Activated CD4-positive, alpha-beta T cell treated with anti-CD3 and anti-CD28 coated beads for 36 hours (primary cell): ENCODE measurements around the gene EXOC6B. TPM values are rescaled to one million over a fixed set of nuclear protein-coding genes. Genes with fewer than 3 reads are reported as not detected.

Source experiments
- ATAC-seq: fragments of 200-7000 bp; cut with Tn5 transposase; one replicate; pipeline ENCODE4 v1.10.0; 2021; ENCODE audit warnings: mild to moderate bottlenecking, moderate library complexity
- CTCF ChIA-PET: fragments of 350-600 bp; sonication (Branson Sonifier 250); formaldehyde crosslinking; loops from one replicate; lab custom pipeline; 2021; ENCODE audit warnings: antibody characterized with exemption; lab: Charles Lee
- POLR2A ChIA-PET: fragments of 350-600 bp; sonication (Branson Sonifier 250); formaldehyde crosslinking; loops from one replicate; lab custom pipeline; 2021; ENCODE audit warnings: antibody characterized with exemption, inconsistent platforms; lab: Charles Lee
- DNase-seq: peaks from one replicate; pipeline ENCODE4 v3.0.0-alpha.2; 2020
- H3K27ac Mint-ChIP-seq: one replicate; pipeline ENCODE4 v1.8.0; 2021; ENCODE audit warnings: mixed read lengths
- H3K27me3 Mint-ChIP-seq: one replicate; pipeline ENCODE4 v1.8.0; 2021; ENCODE audit warnings: mixed read lengths
- H3K36me3 Mint-ChIP-seq: one replicate; pipeline ENCODE4 v1.8.0; 2021; ENCODE audit warnings: low read depth, mixed read lengths
- H3K4me1 Mint-ChIP-seq: one replicate; pipeline ENCODE4 v1.8.0; 2021; ENCODE audit warnings: mixed read lengths
- H3K4me3 Mint-ChIP-seq: one replicate; pipeline ENCODE4 v1.8.0; 2021; ENCODE audit warnings: mild to moderate bottlenecking, moderate library complexity, mixed read lengths
- H3K9me3 Mint-ChIP-seq: one replicate; pipeline ENCODE4 v1.8.0; 2021; ENCODE audit warnings: low read depth, mixed read lengths
- intact Hi-C, 2 experiments: fragments of 100-400 bp; cut with DNase I in 1 of 2; cut with micrococcal nuclease in 1 of 2; formaldehyde crosslinking; loops; one replicate each; pipeline versions ENCODE4 v1.14.2 to v1.15.1; 2022 to 2024; cut with DNase I, micrococcal nuclease
- total RNA-seq, 2 experiments: library from RNA; stranded (reverse); gene quantifications; one replicate each; pipeline ENCODE4 v1.2.3, GENCODE V29; 2021

Gene EXOC6B
- total RNA-seq, 2 experiments from 2014 or later: 7.0 to 9.0 TPM

GRCh38 chr2:72222829-72223564 is 602.8 kb downstream of the EXOC6B start:
- intact Hi-C loops: no loop called here
- H3K27ac Mint-ChIP-seq: no peak overlapping the region
- ATAC-seq: no peak
- no peaks in the 10 kb centered on the region for H3K27me3 Mint-ChIP-seq
- no peaks in the 10 kb centered on the region for H3K4me1 Mint-ChIP-seq
- H3K9me3 Mint-ChIP-seq: peaks cover 3% of the 10 kb centered on the region
- H3K36me3 Mint-ChIP-seq: peaks cover 3% of the 10 kb centered on the region
- no peak overlapping the region for H3K4me3 Mint-ChIP-seq
- CTCF ChIA-PET: no interaction called here
- DNase-seq: no peak
- POLR2A ChIA-PET: no interaction called here

GRCh38 chr2:72220170-72220569 is 605.7 kb downstream of the EXOC6B start:
- Mint-ChIP-seq H3K36me3 (no peaks in the 10 kb centered on the region), H3K4me1 (no peaks in the 10 kb centered on the region), H3K27ac (no peak overlapping the region), H3K27me3 (no peaks in the 10 kb centered on the region), H3K4me3 (no peak overlapping the region), H3K9me3 (no peaks in the 10 kb centered on the region)
- intact Hi-C loops: no loop called here
- CTCF ChIA-PET: interaction anchor here (0.7 to 0.8 kb wide), 2 partner anchors 24 to 105 kb away, joined by 3 to 4 read pairs; no protein-coding TSS in a partner anchor
- POLR2A ChIA-PET: no interaction called here
- DNase-seq: no peak
- no peak for ATAC-seq

GRCh38 chr2:72214429-72215143 is 611.2 kb downstream of the EXOC6B start:
- H3K27ac Mint-ChIP-seq: no peak overlapping the region
- H3K9me3 Mint-ChIP-seq: no peaks in the 10 kb centered on the region
- POLR2A ChIA-PET: no interaction called here

GRCh38 chr2:72212486-72212855 is 613.4 kb downstream of the EXOC6B start:
- no peaks in the 10 kb centered on the region for H3K4me1 Mint-ChIP-seq
- no peaks in the 10 kb centered on the region for H3K9me3 Mint-ChIP-seq
- CTCF ChIA-PET: no interaction called here
- no peak overlapping the region for H3K4me3 Mint-ChIP-seq
- ATAC-seq: no peak
- no peaks in the 10 kb centered on the region for H3K27me3 Mint-ChIP-seq
- no peak overlapping the region for H3K27ac Mint-ChIP-seq
- DNase-seq: no peak
- POLR2A ChIA-PET: no interaction called here
- intact Hi-C loops: no loop called here
- peaks cover 2% of the 10 kb centered on the region for H3K36me3 Mint-ChIP-seq

More at GRCh38 chr2:72214429-72215143, 611.2 kb downstream of the EXOC6B start:
- no peak for DNase-seq
- H3K27me3 Mint-ChIP-seq: no peaks in the 10 kb centered on the region
- CTCF ChIA-PET: interaction anchor here (0.8 kb wide), 1 partner anchor 13 kb away, joined by 3 read pairs; no protein-coding TSS in a partner anchor
- H3K4me3 Mint-ChIP-seq: no peak overlapping the region
- H3K4me1 Mint-ChIP-seq: no peaks in the 10 kb centered on the region
- intact Hi-C loops: no loop called here
- no peak for ATAC-seq
- H3K36me3 Mint-ChIP-seq: peaks cover 2% of the 10 kb centered on the region

GRCh38 chr2:72211777-72212485 is 613.9 kb downstream of the EXOC6B start:
- intact Hi-C loops: no loop called here
- DNase-seq (no peak), ATAC-seq (no peak)
- no peaks in the 10 kb centered on the region for H3K9me3 Mint-ChIP-seq
- no peaks in the 10 kb centered on the region for H3K27me3 Mint-ChIP-seq
- H3K36me3 Mint-ChIP-seq: peaks cover 2% of the 10 kb centered on the region
- ChIA-PET CTCF (no interaction called here), POLR2A (no interaction called here)
- no peaks in the 10 kb centered on the region for H3K4me1 Mint-ChIP-seq
- H3K4me3 Mint-ChIP-seq: no peak overlapping the region
- H3K27ac Mint-ChIP-seq: no peak overlapping the region

- Mint-ChIP-seq H3K4me1 (no peaks in the 10 kb centered on the region), H3K9me3 (no peaks in the 10 kb centered on the region), H3K27ac (no peak overlapping the region), H3K4me3 (no peak overlapping the region), H3K36me3 (peaks cover 2% of the 10 kb centered on the region), H3K27me3 (no peaks in the 10 kb centered on the region)
- ChIA-PET POLR2A (no interaction called here), CTCF (no interaction called here)
- intact Hi-C loops: no loop called here
- no peak for DNase-seq
- ATAC-seq: no peak
Measured at GRCh38 chr2:72211350-72211749, 614.5 kb downstream of the EXOC6B start.

GRCh38 chr2:72210470-72210869 is 615.4 kb downstream of the EXOC6B start:
- ChIA-PET POLR2A (no interaction called here), CTCF (interaction anchor here (0.6 kb wide), 2 partner anchors 11 to 24 kb away, joined by 3 read pairs; no protein-coding TSS in a partner anchor)
- H3K4me3 Mint-ChIP-seq: no peak overlapping the region
- intact Hi-C loops: no loop called here
- no peaks in the 10 kb centered on the region for H3K27me3 Mint-ChIP-seq
- H3K4me1 Mint-ChIP-seq: no peaks in the 10 kb centered on the region
- no peaks in the 10 kb centered on the region for H3K9me3 Mint-ChIP-seq
- H3K27ac Mint-ChIP-seq: no peak overlapping the region
- peaks cover 2% of the 10 kb centered on the region for H3K36me3 Mint-ChIP-seq
- no peak for DNase-seq
- no peak for ATAC-seq

- DNase-seq: no peak
- Mint-ChIP-seq H3K36me3 (no peaks in the 10 kb centered on the region), H3K4me3 (no peak overlapping the region), H3K9me3 (no peaks in the 10 kb centered on the region), H3K27ac (no peak overlapping the region), H3K4me1 (no peaks in the 10 kb centered on the region), H3K27me3 (no peaks in the 10 kb centered on the region)
- no peak for ATAC-seq
- ChIA-PET POLR2A (no interaction called here), CTCF (no interaction called here)
- intact Hi-C loops: no loop called here
Measured at GRCh38 chr2:72208225-72208624, 617.6 kb downstream of the EXOC6B start.

- Mint-ChIP-seq H3K4me1 (no peaks in the 10 kb centered on the region), H3K27me3 (no peaks in the 10 kb centered on the region), H3K36me3 (no peaks in the 10 kb centered on the region), H3K9me3 (no peaks in the 10 kb centered on the region), H3K4me3 (no peak overlapping the region), H3K27ac (no peak overlapping the region)
- DNase-seq (no peak), ATAC-seq (no peak)
- ChIA-PET CTCF (no interaction called here), POLR2A (no interaction called here)
- intact Hi-C loops: no loop called here
Measured at GRCh38 chr2:72207334-72207733, 618.5 kb downstream of the EXOC6B start.

GRCh38 chr2:72205504-72205881 is 620.3 kb downstream of the EXOC6B start:
- H3K36me3 Mint-ChIP-seq: no peaks in the 10 kb centered on the region
- no peak overlapping the region for H3K4me3 Mint-ChIP-seq
- DNase-seq (no peak), ATAC-seq (no peak)
- CTCF ChIA-PET: no interaction called here
- no peaks in the 10 kb centered on the region for H3K4me1 Mint-ChIP-seq
- intact Hi-C loops: no loop called here
- no peaks in the 10 kb centered on the region for H3K27me3 Mint-ChIP-seq
- no peak overlapping the region for H3K27ac Mint-ChIP-seq
- POLR2A ChIA-PET: no interaction called here
- no peaks in the 10 kb centered on the region for H3K9me3 Mint-ChIP-seq

- Mint-ChIP-seq H3K4me1 (no peaks in the 10 kb centered on the region), H3K36me3 (no peaks in the 10 kb centered on the region), H3K27ac (no peak overlapping the region), H3K4me3 (no peak overlapping the region), H3K27me3 (no peaks in the 10 kb centered on the region), H3K9me3 (no peaks in the 10 kb centered on the region)
- ChIA-PET CTCF (interaction anchor here (0.6 kb wide), 2 partner anchors 811 to 944 kb away, joined by 3 read pairs; no protein-coding TSS in a partner anchor), POLR2A (no interaction called here)
- DNase-seq (no peak), ATAC-seq (no peak)
- intact Hi-C loops: no loop called here
Measured at GRCh38 chr2:72204786-72205503, 620.9 kb downstream of the EXOC6B start.
